Measurements from ENCODE around the gene RAB35. TPM values are rescaled to one million over a fixed set of nuclear protein-coding genes. Genes with fewer than 3 reads are reported as not detected.

The RAB35 gene
- total RNA-seq, 5 donors from 2014 or later (not counting 1 experiment from before 2014, with no cell fraction given) = 34.0 to 76.5 (median 60.6) TPM

- WGBS (ENCODE audit: insufficient coverage) = 93% methylated on average over 21 of the region's 23 CpGs
- H3K27me3 ChIP-seq (replicated peaks in 1 of 2; ENCODE audit: control insufficient read depth in 2 of 2, extremely low read depth in 1 of 2, insufficient read depth in 2 of 2, low read length in 1 of 2) = no peaks in the 10 kb centered on the region
- ChIA-PET POLR2A (interaction anchor here in 1 of 2 donors (1.0 kb wide), 1 partner anchor 8 kb away, joined by 3 read pairs; no protein-coding TSS in a partner anchor), CTCF (no interaction called here)
- Mint-ChIP-seq H3K4me3 (no peak overlapping the region), H3K27ac (no peak overlapping the region), H3K36me3 (peaks cover 26% of the 10 kb centered on the region), H3K27me3 (no peaks in the 10 kb centered on the region), H3K9me3 (no peaks in the 10 kb centered on the region), H3K4me1 (peaks cover under 1 to 4% (median 4%) of the 10 kb centered on the region in 3 donors)
- DNase-seq (no peak), ATAC-seq (replicated peaks in 1 of 4) (peak in 2 of 4 experiments; percentile 9 to 25)
- H3K4me3 ChIP-seq (ENCODE audit: control insufficient read depth in 1 of 2, extremely low read depth in 1 of 2, low read length in 1 of 2) = no peak overlapping the region
- no peaks in the 10 kb centered on the region for H3K9me3 ChIP-seq
- H3K36me3 ChIP-seq (ENCODE audit: control insufficient read depth in 2 of 2, extremely low read depth in 1 of 2, insufficient read depth in 1 of 2, low read length in 1 of 2) = peaks cover 14 to 47% of the 10 kb centered on the region in 2 donors
- peaks cover under 1 to 5% of the 10 kb centered on the region in 2 experiments for H3K4me1 ChIP-seq (ENCODE audit: control insufficient read depth in 1 of 2, extremely low read depth in 1 of 2, insufficient read depth in 2 of 2, low read length in 2 of 2)
- no peak overlapping the region for H3K27ac ChIP-seq (ENCODE audit: low read length)
Observed at GRCh38 chr12:120092551-120093335, 23.8 kb downstream of the RAB35 start.

- 96% methylated on average over 9 of the region's 12 CpGs for WGBS (ENCODE audit: insufficient coverage)
- ATAC-seq (replicated peaks in 1 of 4) (no peak), DNase-seq (no peak)
- H3K27me3 ChIP-seq (replicated peaks in 1 of 2; ENCODE audit: control insufficient read depth in 2 of 2, extremely low read depth in 1 of 2, insufficient read depth in 2 of 2, low read length in 1 of 2) = no peaks in the 10 kb centered on the region
- H3K4me1 Mint-ChIP-seq = peaks cover 13 to 15% (median 13%) of the 10 kb centered on the region in 3 donors
- no peaks in the 10 kb centered on the region for H3K27me3 Mint-ChIP-seq
- H3K9me3 Mint-ChIP-seq = no peaks in the 10 kb centered on the region
- POLR2A ChIA-PET = interaction anchor here in 1 of 2 donors (0.8 kb wide), 1 partner anchor 84 kb away, joined by 3 read pairs; no protein-coding TSS in a partner anchor
- H3K36me3 Mint-ChIP-seq = peaks cover 26% of the 10 kb centered on the region
- H3K9me3 ChIP-seq = no peaks in the 10 kb centered on the region
- peaks cover 8 to 36% of the 10 kb centered on the region in 2 donors for H3K36me3 ChIP-seq (ENCODE audit: control insufficient read depth in 2 of 2, extremely low read depth in 1 of 2, insufficient read depth in 1 of 2, low read length in 1 of 2)
- H3K27ac Mint-ChIP-seq = peak overlapping the region; percentile 42 to 79
- H3K27ac ChIP-seq (ENCODE audit: low read length) = no peak overlapping the region
- peaks cover 6 to 15% of the 10 kb centered on the region in 2 experiments for H3K4me1 ChIP-seq (ENCODE audit: control insufficient read depth in 1 of 2, extremely low read depth in 1 of 2, insufficient read depth in 2 of 2, low read length in 2 of 2)
- CTCF ChIA-PET = no interaction called here
- H3K4me3 Mint-ChIP-seq = no peak overlapping the region
- H3K4me3 ChIP-seq (ENCODE audit: control insufficient read depth in 1 of 2, extremely low read depth in 1 of 2, low read length in 1 of 2) = no peak overlapping the region
Observed at GRCh38 chr12:120091371-120092090, 25.0 kb downstream of the RAB35 start.

GRCh38 chr12:120090626-120091295 lies 25.8 kb downstream of the RAB35 start:
- peaks cover 23% of the 10 kb centered on the region for H3K36me3 Mint-ChIP-seq
- no peaks in the 10 kb centered on the region for H3K27me3 Mint-ChIP-seq
- CTCF ChIA-PET = no interaction called here

GRCh38 chr12:120090206-120090605 lies 26.3 kb downstream of the RAB35 start:
- no peak overlapping the region for H3K27ac Mint-ChIP-seq
- POLR2A ChIA-PET = interaction anchor here in 1 of 2 donors (0.6 kb wide), 1 partner anchor 91 kb away, joined by 6 read pairs; no protein-coding TSS in a partner anchor

More at GRCh38 chr12:120090626-120091295, 25.8 kb downstream of the RAB35 start:
- Histone ChIP-seq H3K27me3 (replicated peaks in 1 of 2; ENCODE audit: control insufficient read depth in 2 of 2, extremely low read depth in 1 of 2, insufficient read depth in 2 of 2, low read length in 1 of 2) (no peaks in the 10 kb centered on the region), H3K4me1 (ENCODE audit: control insufficient read depth in 1 of 2, extremely low read depth in 1 of 2, insufficient read depth in 2 of 2, low read length in 2 of 2) (peaks cover 6 to 15% of the 10 kb centered on the region in 2 experiments), H3K27ac (ENCODE audit: low read length) (no peak overlapping the region), H3K4me3 (ENCODE audit: control insufficient read depth in 1 of 2, extremely low read depth in 1 of 2, low read length in 1 of 2) (no peak overlapping the region), H3K36me3 (ENCODE audit: control insufficient read depth in 2 of 2, extremely low read depth in 1 of 2, insufficient read depth in 1 of 2, low read length in 1 of 2) (peaks cover 8 to 29% of the 10 kb centered on the region in 2 donors), H3K9me3 (no peaks in the 10 kb centered on the region)
- ATAC-seq (replicated peaks in 1 of 4) (no peak), DNase-seq (no peak)
- WGBS (ENCODE audit: insufficient coverage) = 96% methylated on average over 16 of the region's 19 CpGs
- POLR2A ChIA-PET = interaction anchor here in 1 of 2 donors (0.8 kb wide), 1 partner anchor 84 kb away, joined by 3 read pairs; no protein-coding TSS in a partner anchor
- H3K9me3 Mint-ChIP-seq = no peaks in the 10 kb centered on the region
- H3K4me3 Mint-ChIP-seq = no peak overlapping the region
- peaks cover 14 to 20% (median 17%) of the 10 kb centered on the region in 3 donors for H3K4me1 Mint-ChIP-seq
- no peak overlapping the region for H3K27ac Mint-ChIP-seq

GRCh38 chr12:120089796-120090195 lies 26.8 kb downstream of the RAB35 start:
- POLR2A ChIA-PET = interaction anchor here in 1 of 2 donors (0.6 kb wide), 1 partner anchor 91 kb away, joined by 6 read pairs; no protein-coding TSS in a partner anchor
- ATAC-seq (replicated peaks in 1 of 4) (no peak), DNase-seq (no peak)
- H3K9me3 Mint-ChIP-seq = no peaks in the 10 kb centered on the region
- H3K36me3 Mint-ChIP-seq = peaks cover 24% of the 10 kb centered on the region
- CTCF ChIA-PET = no interaction called here
- Histone ChIP-seq H3K27me3 (replicated peaks in 1 of 2; ENCODE audit: control insufficient read depth in 2 of 2, extremely low read depth in 1 of 2, insufficient read depth in 2 of 2, low read length in 1 of 2) (no peaks in the 10 kb centered on the region), H3K4me3 (ENCODE audit: control insufficient read depth in 1 of 2, extremely low read depth in 1 of 2, low read length in 1 of 2) (no peak overlapping the region), H3K9me3 (no peaks in the 10 kb centered on the region), H3K36me3 (ENCODE audit: control insufficient read depth in 2 of 2, extremely low read depth in 1 of 2, insufficient read depth in 1 of 2, low read length in 1 of 2) (peaks cover 8 to 27% of the 10 kb centered on the region in 2 donors), H3K4me1 (ENCODE audit: control insufficient read depth in 1 of 2, extremely low read depth in 1 of 2, insufficient read depth in 2 of 2, low read length in 2 of 2) (peaks cover 6 to 15% of the 10 kb centered on the region in 2 experiments), H3K27ac (ENCODE audit: low read length) (no peak overlapping the region)
- H3K4me3 Mint-ChIP-seq = no peak overlapping the region
- WGBS (ENCODE audit: insufficient coverage) = 100% methylated on average over 1 of the region's 2 CpGs
- H3K4me1 Mint-ChIP-seq = peaks cover 14 to 28% (median 17%) of the 10 kb centered on the region in 3 donors
- no peaks in the 10 kb centered on the region for H3K27me3 Mint-ChIP-seq
- no peak overlapping the region for H3K27ac Mint-ChIP-seq

More at GRCh38 chr12:120090206-120090605, 26.3 kb downstream of the RAB35 start:
- WGBS (ENCODE audit: insufficient coverage) = 100% methylated on average over 2 of the region's 3 CpGs
- Mint-ChIP-seq H3K4me3 (no peak overlapping the region), H3K4me1 (peaks cover 14 to 24% (median 17%) of the 10 kb centered on the region in 3 donors), H3K36me3 (peaks cover 23% of the 10 kb centered on the region), H3K27me3 (no peaks in the 10 kb centered on the region), H3K9me3 (no peaks in the 10 kb centered on the region)
- no peaks in the 10 kb centered on the region for H3K9me3 ChIP-seq
- DNase-seq = no peak
- CTCF ChIA-PET = no interaction called here
- H3K27ac ChIP-seq (ENCODE audit: low read length) = no peak overlapping the region
- H3K36me3 ChIP-seq (ENCODE audit: control insufficient read depth in 2 of 2, extremely low read depth in 1 of 2, insufficient read depth in 1 of 2, low read length in 1 of 2) = peaks cover 8 to 26% of the 10 kb centered on the region in 2 donors
- no peaks in the 10 kb centered on the region for H3K27me3 ChIP-seq (replicated peaks in 1 of 2; ENCODE audit: control insufficient read depth in 2 of 2, extremely low read depth in 1 of 2, insufficient read depth in 2 of 2, low read length in 1 of 2)
- ATAC-seq (replicated peaks in 1 of 4) = no peak
- peaks cover 6 to 15% of the 10 kb centered on the region in 2 experiments for H3K4me1 ChIP-seq (ENCODE audit: control insufficient read depth in 1 of 2, extremely low read depth in 1 of 2, insufficient read depth in 2 of 2, low read length in 2 of 2)
- H3K4me3 ChIP-seq (ENCODE audit: control insufficient read depth in 1 of 2, extremely low read depth in 1 of 2, low read length in 1 of 2) = no peak overlapping the region

GRCh38 chr12:120089105-120089504 lies 27.4 kb downstream of the RAB35 start:
- ChIA-PET POLR2A (no interaction called here), CTCF (no interaction called here)
- no peak overlapping the region for H3K4me3 Mint-ChIP-seq
- Histone ChIP-seq H3K27ac (ENCODE audit: low read length) (no peak overlapping the region), H3K9me3 (no peaks in the 10 kb centered on the region), H3K36me3 (ENCODE audit: control insufficient read depth in 2 of 2, extremely low read depth in 1 of 2, insufficient read depth in 1 of 2, low read length in 1 of 2) (peaks cover 8 to 29% of the 10 kb centered on the region in 2 donors), H3K27me3 (replicated peaks in 1 of 2; ENCODE audit: control insufficient read depth in 2 of 2, extremely low read depth in 1 of 2, insufficient read depth in 2 of 2, low read length in 1 of 2) (no peaks in the 10 kb centered on the region), H3K4me3 (ENCODE audit: control insufficient read depth in 1 of 2, extremely low read depth in 1 of 2, low read length in 1 of 2) (no peak overlapping the region), H3K4me1 (ENCODE audit: control insufficient read depth in 1 of 2, extremely low read depth in 1 of 2, insufficient read depth in 2 of 2, low read length in 2 of 2) (peaks cover 6 to 15% of the 10 kb centered on the region in 2 experiments)
- no peak for DNase-seq
- peak overlapping the region in 1 of 2 donors; percentile 39 for H3K27ac Mint-ChIP-seq
- WGBS (ENCODE audit: insufficient coverage) = 66% methylated on average over 6 of the region's 8 CpGs
- no peaks in the 10 kb centered on the region for H3K9me3 Mint-ChIP-seq
- H3K4me1 Mint-ChIP-seq = peaks cover 14 to 33% (median 17%) of the 10 kb centered on the region in 3 donors
- no peaks in the 10 kb centered on the region for H3K27me3 Mint-ChIP-seq
- no peak for ATAC-seq (replicated peaks in 1 of 4)
- peaks cover 29% of the 10 kb centered on the region for H3K36me3 Mint-ChIP-seq
